Skeletal muscle cell (primary cell): Measurements from ENCODE around the gene ATP5ME.
"Not testable (repeated sequence)": the region's sequence is repeated elsewhere in the genome, so short reads cannot be mapped to it uniquely, and the experiment has no call there.

Experiments used
- DNase-seq: peaks from one replicate; pipeline ENCODE4 v3.0.0-alpha.2; 2010; ENCODE audit warnings: low read depth
- H3K4me3 ChIP-seq: 2 replicates; pipeline ENCODE4 v1.5.1; 2011; ENCODE audit warnings: low read depth, mild to moderate bottlenecking, control low read depth, low read length, moderate library complexity

ATP5ME gene

DNA sequence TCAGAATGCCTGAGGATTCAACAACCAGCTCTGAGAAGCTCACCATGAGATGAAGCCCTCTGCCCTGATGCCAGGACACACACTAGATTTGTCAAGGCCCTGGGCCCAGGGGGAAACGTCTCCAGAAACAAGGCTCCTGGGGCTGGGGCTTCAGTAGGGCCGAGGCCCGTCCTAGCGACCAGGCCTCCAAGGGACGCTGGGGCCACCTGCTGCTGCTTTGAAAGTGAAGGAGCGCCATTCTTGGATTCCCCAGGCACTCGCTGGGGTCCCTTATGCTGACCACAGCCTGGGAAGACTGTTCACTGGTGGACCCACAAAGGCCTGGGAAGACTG, 24.8 kb downstream of the ATP5ME start:
- no peak for DNase-seq
- no peak overlapping the region for H3K4me3 ChIP-seq

DNA sequence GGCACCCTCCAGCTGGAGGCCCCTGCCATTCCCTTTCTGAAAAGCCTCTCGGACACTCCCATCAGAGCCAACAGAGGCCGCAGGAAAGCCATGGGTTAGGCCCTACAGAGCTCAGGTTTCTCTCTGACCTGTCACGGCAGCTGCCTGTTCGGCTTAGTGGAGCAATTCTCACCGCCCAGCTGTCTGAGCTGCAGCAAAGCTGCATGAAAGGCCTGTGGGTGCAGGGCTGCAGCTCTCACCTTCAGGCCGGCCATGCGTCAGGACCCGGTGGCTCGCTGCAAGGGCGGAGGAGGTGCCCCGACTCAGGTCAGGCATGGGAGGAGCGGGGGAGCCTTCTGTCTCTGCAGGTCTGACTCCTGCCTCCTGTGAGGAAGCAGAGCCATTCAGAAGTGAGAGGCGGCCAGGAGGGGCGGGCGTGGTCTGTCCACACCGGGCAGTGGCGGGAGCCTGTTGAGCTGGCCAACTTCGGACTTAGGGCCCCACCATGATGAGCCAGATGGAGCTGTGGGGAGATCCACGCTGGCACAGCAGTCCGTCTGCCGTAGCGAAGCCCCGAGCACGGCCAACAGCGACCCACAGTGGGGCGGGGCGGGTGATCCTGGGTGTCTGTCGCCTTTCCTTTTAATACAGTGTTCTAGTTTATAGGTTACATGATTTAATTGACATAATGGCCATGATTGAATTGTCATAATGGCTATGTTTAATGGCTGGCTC, 25.3 kb downstream of the ATP5ME start:
- DNase-seq, result no peak
- H3K4me3 ChIP-seq, result no peak overlapping the region

DNA sequence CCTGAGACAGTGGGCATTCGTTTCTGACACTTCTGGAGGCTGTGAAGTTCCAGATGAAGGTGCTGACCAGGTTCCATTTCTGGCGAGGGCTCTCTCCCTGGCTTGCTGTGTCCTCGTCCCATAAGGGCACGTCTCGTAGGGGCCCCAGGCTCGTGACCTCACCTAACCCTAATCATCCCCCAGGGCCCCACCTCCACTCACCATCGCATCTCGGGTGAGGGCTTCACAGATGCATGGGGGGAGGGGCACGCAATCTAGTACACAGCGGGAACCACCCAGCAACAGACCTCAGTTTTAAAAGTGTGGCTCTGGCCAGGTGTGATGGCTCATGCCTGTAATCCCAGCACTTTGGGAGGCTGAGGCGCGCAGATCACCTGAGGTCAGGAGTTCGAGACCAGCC, 26.6 kb downstream of the ATP5ME start:
- no peak overlapping the region for H3K4me3 ChIP-seq
- no peak for DNase-seq

DNA sequence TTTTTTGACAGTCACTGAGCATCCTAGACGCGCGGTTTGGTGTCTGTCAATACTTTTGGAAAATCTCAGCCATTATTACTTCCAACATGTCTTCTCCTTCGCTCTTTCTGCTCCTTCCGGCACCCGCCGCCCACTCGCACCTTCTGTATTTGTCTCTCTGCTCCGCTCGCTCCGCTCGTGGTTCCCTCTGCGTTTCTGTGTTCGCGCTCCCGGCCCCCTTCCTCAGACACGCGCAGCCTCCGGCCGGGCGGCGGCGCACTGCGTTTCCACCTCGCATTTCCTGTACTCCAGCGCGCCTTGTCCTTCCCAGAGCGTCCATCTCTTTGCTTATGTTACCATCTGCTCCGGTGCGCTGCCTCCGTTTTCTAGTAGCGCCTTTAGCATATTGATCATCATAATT, 27.6 kb downstream of the ATP5ME start:
- no peak overlapping the region for H3K4me3 ChIP-seq

DNA sequence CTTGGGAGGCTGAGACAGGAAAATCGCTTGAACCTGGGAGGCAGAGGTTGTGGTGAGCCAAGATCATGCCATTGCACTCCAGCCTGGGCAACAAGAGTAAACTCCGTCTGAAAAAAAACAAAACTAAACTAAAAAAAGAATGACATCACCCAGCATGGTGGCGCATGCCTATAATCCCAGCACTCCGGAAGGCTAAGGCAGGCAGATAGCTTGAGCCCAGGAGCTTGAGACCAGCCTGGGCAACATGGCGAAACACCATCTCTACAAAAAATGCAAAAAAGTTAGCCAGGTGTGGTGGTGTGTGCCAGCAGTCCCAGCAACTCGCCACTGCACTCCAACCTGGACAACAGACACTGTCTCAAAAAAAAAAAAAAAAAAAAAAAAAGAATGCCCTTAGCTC, 31.7 kb downstream of the ATP5ME start:
- DNase-seq, result not testable (repeated sequence)

More for the DNA sequence above, 27.6 kb downstream of the ATP5ME start:
- DNase-seq, result no peak

DNA sequence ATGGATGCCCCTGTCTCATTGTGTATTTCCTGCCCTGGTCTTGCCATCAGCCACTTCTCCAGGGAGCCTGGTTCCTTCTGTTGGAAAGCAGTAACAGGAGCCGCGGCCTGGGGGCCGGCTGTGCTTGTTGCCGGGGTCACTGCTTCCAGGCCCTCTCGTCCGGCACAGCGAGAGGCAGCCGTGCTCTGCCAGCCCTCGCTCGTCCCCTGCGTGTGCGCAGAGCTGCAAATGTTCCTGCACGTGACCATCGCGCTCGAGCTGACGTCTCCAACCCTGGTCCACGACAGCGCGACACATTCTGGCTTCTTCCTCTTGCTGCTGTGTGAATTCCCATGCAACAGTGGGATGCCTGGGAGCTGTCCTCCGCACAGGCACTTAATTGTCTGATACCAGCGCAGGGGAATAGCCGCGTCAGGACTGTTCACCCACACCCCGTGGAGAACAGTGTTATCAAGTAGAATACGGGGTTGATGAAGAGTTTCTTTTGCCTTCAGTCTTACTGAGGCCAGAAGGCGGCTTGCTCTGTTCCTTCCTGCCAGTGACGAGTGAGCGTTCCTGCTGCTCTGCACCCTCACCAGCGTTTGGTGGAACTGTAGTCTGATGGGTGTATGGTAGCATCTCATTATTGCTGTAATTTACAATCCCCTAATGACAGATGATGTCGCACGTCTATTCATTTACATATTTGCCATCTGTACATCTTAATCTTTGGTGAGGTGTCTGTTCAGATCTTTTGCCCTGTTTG, 36.4 kb downstream of the ATP5ME start:
- DNase-seq, result no peak
- H3K4me3 ChIP-seq, result no peak overlapping the region

More for the DNA sequence above, 31.7 kb downstream of the ATP5ME start:
- not testable (repeated sequence) for H3K4me3 ChIP-seq

DNA sequence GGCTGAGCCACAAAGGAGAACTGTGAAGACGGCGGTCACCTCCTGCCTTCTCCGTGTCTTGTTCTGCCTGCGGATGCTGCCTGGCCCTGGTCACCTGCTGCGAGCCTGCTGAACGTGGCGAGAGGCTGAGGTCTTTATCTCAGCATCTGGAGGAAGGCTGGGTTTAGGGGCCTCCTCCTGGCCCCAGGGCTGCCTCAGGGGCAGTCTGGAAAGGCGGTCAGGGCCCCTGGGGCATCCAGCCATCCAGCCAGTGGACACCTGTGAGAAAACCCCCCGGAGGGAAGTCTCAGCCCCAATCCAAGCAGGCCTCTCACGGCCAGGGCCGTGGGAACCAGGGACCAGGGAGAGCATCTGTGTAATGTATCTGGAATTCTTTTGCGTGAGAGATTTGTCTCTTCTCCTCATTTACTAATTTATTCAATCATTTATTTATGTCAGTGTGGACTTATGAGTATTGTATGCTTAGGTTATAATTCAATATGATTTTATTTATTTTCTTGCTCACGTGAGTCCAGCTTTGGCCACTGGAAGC, 37.4 kb downstream of the ATP5ME start:
- no peak for DNase-seq
- H3K4me3 ChIP-seq, result no peak overlapping the region

DNA sequence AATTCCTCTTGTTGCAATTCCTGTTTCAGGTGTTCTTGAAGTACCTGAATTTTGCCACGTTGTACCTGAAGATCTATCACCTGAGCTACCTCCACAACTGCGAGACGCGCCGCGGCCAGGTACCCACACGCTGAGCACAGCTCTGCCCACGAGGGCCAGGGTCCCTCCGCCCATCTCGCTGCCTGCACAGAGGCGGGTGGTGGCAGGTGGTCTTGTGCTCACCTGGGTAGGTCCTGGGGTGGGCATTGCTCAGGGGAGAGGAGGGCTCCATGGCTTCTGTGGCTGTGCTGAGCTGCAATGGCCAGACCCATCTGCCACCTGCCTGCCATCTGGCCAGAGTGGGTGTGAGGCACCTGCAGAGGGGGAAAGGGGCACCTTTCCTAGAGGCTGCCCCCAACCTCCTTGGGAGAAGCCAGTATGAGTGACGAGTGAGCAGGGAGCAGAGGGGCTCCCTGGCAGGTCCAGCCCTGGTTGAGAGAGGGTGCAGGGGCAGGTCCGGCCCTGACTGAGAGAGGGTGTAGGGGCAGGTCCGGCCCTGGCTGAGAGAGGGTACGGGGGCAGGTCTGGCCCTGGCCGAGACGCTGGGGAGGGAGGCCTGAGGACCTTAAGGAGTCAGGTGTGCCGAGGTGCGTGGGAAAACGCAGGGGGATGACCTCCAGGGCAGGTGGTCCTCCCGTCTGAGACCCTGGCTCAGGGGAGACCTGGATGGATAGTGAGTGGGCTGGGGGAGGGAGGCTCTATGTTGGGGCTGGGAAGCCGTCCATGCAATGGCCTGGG, 38.0 kb downstream of the ATP5ME start:
- DNase-seq, result no peak
- H3K4me3 ChIP-seq, result no peak overlapping the region

DNA sequence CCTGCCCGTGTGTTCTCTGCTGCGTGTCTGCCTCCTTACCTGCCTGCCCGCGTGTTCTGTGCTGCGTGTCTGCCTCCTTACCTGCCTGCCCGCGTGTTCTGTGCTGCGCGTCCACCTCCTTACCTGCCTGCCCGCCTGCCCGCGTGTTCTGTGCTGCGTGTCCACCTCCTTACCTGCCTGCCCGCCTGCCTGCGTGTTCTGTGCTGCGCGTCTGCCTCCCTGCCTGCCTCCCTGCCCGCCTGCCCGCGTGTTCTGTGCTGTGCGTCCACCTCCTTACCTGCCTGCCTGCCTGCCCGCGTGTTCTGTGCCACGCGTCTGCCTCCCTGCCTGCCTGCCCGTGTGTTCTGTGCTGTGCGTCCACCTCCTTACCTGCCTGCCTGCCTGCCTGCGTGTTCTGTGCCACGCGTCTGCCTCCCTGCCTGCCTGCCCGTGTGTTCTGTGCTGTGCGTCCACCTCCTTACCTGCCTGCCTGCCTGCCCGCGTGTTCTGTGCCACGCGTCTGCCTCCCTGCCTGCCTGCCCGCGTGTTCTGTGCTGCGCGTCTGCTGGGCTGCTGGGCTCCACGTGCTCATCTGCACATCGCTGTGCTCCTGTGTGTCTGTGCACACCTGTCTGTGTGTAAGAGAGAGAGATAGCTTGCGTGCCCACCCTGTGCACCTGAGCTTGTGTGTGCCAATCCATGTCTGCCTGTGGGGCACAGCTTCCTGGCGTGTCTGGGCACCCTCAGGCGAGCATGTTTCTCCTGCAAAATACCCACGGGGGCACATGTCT, 38.8 kb downstream of the ATP5ME start:
- not testable (repeated sequence) for H3K4me3 ChIP-seq, DNase-seq

DNA sequence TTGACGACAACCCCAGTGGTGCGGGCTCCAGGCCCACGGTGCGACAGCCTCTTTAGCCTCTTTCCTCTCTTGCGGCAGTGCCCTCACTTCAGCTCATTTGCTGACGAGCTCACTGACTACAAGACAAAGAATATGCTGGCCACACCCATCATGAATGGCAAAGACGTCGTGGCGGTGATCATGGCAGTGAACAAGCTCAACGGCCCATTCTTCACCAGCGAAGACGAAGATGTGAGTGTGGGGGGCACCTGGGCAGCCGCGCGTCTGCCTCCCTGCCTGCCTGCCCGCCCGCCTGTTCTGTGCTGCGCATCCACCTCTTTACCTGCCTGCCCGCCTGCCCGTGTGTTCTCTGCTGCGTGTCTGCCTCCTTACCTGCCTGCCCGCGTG, 39.5 kb downstream of the ATP5ME start:
- DNase-seq, result no peak
- no peak overlapping the region for H3K4me3 ChIP-seq

DNA sequence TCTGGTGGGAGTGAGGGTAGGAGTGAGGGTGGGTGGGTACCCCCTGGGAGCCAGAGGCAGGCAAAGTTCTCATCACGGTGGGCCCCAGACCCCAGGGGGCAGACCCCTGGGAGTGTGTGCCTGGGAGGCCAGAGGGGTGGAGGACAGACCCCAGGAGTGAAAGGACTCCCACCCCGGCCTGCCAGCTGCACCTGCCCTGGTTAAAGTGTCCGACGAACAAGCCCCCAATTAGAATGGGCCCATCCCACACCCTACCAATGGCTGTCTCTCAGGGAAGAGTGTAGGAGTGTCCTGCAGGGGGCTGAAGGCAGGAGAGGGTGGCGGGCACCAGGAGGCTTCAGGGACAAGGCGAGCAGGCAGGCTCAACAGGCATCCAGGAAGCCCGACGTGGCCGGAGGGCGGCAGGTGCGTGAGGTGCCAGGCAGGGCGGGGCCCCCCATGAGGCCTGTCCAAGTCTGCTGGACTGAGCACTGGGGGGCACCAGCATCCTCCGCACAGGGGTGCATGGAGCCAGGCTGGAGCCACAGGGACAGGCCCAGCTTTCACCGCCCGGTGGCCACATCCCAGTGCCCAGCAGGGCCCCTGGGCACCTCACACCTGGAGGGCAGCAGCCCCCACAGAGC, 40.0 kb downstream of the ATP5ME start:
- no peak overlapping the region for H3K4me3 ChIP-seq
- DNase-seq, result no peak

DNA sequence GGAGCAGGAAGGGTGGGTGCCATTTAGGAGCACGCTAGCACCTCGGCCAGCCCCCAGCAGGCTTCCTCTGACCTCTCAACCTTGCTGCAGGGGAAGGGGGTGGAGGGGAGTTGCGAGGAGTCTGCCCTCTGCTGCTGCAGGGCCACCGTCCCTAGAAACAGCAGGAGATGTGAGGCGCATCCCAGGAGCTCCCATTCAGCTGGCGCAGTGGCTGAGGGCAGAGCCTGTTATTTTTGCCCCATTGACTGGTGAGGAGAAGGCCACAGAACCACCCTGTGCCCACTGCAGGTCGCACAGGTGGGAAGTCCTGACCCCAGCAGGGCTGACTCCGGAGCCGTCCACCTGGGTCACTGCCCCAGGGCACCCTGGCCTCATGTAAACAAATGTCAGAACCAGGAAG, 40.7 kb downstream of the ATP5ME start:
- H3K4me3 ChIP-seq, result no peak overlapping the region
- DNase-seq, result no peak

DNA sequence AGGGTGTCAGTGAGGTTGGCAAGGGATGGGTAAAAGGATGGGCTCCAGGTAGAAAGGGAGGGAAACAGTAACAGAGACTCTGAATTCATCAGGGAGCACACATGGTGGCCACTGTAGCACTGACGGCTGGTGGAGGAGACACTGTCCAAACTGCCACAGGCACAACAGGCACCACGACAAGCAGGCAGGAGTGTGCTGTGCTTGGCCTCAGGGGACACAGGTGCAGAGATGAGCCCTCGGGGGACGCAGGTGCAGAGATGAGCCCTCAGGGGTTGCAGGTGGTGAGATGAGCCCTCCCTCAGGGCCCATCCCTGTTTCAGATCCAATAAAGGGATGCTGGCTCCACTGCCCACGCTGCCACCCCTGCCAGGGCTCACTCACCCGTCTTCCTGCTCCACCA, 41.1 kb downstream of the ATP5ME start:
- DNase-seq, result no peak
- no peak overlapping the region for H3K4me3 ChIP-seq

DNA sequence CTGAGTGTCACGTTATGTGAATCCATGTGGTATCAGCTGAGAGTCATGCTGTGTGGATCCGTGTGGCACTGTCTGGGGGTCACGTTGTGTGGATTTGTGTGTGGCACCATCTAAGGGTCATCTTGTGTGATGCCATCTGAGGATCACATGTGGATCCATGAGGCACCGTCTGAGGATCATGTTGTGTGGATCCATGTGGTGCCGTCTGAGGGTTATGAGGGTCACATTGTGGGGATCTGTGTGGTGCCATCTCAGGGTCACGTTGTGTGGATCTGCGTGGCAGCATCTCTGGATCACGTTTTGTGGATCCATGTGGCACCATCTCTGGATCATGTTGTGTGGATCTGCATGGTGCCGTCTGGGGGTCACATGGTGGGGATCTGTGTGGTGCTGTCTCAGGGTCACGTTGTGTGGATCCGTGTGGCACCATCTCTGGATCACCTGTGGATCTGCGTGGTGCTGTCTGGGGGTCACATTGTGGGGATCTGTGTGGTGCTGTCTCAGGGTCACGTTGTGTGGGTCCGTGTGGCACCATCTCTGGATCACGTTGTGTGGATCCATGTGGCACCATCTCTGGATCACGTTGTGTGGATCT, 41.8 kb downstream of the ATP5ME start:
- DNase-seq, result no peak
- H3K4me3 ChIP-seq, result no peak overlapping the region

DNA sequence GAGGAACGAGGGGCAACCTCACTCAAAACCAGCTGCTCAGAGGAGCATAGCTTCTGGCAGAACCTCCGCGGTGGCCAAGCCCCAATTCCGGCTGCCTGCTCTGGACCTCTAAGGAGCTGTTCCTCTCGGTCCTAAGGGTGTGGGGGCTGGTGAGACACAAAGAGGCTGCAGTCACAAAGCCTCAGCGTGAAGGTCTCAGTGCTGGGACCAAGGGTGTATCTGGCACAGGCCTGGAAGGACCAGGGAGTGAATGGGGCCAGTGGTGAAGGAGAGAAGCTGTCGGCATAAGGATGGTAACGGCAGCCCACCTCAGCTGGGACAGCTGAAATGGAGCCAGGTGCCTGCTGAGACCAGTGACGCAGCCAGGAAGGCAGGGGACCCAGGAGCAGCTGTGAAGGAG, 43.4 kb downstream of the ATP5ME start:
- no peak overlapping the region for H3K4me3 ChIP-seq
- no peak for DNase-seq

DNA sequence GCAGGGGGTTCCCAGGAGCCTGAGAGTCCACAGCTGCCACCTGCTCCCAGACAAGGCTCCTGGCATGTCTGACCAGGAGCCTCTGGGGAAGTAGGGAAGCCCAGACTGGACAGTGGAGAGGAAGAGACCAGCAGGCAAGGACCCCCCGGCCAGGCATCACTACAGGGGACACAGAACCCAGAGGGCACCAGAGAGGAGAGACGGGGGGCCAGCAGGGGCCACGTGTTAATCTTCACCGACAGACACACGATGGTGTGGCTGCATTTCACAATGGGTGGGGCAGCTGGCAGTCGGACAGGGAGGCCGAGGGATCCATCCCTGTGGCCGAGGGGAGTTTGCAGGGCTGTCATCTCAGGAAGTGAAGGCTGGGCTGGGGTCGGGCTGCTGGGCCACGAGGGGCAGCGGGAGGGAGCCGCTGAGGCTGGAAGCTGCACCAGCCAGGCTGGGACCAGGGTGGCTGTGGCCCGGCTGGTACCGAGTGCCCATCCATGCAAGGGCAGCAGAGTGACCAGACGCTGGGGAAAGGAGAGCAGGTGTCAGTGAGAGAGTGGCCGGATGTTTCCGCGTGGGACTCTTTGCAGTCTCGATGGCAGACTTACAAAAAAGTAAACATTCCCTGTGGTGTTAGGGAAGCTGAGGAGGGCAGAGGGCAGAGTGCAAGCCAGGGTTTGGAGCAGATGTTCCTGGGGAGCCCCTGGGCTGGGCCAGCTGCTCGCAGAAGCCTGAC, 44.0 kb downstream of the ATP5ME start:
- no peak overlapping the region for H3K4me3 ChIP-seq
- DNase-seq, result no peak

DNA sequence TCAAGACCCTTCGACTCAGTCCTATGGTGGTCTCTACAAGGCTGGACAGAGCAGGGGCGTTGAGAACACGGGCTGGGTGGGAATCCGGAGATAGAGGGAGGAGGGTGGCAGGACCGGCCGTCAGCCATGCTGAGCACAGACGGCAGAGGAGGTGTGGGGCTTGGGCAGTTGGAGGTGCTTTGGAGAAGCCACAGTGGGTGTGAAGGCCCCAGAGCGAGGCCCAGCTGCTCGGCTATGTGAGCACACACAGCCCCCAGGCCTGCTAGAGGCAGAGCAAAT, 44.5 kb downstream of the ATP5ME start:
- DNase-seq, result no peak
- no peak overlapping the region for H3K4me3 ChIP-seq

DNA sequence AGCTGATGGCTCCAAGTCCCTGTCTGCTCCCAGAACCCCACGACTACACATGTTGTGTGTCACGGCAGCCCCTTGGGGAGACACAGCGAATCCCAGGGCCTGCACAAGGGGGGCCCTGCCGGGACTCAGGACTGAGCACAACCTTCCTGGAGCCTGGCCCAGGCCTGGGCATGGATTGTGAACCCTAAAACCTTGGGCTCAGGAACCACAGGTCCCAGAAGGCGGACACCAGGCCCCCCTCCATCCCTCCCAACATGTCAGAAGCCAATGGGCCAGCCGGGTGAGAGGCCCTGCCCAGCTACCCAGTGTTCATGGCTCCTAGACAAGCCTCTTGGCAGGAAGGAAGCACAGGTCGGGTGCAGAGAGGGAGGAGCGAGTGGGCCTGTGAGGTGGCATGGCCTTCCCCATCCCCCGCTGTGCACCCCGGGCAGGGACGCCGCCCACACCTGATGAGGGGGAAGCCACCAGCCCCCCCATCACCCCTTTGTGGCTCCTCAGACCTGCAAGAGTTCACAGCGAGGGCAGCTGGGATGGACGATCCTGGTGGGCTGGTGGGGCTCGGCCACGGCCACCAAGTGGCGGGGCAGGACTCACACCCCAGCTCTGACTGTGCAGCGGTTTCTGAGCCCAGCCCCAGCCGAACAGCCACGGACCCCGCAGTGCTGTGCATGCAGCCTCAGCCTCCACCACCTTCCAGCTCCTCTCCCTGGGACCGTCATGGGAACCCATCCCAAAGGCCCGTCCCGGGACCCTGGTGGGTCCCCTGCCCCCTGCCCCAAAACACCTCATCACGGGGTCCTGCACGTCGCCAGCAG, 45.0 kb downstream of the ATP5ME start:
- no peak overlapping the region for H3K4me3 ChIP-seq
- DNase-seq, result no peak
